Raji (cell line): ENCODE results near the gene BBLN.

Experiments used
- POLR2A ChIP-seq: IDR thresholded peaks from 2 replicates; pipeline ENCODE4 v1.6.1; 2011; ENCODE audit warnings: low read depth, low read length, control low read depth; ENCODE audit not compliant: insufficient read depth

Gene BBLN

GRCh38 chr9:128164307-128164885 lies 4.3 kb downstream of the BBLN start:
- TF ChIP-seq POLR2A, result no peak

- TF ChIP-seq POLR2A, result no peak
Measured at GRCh38 chr9:128166169-128166568, 6.1 kb downstream of the BBLN start.

- TF ChIP-seq POLR2A, result no peak
Measured at GRCh38 chr9:128167209-128167608, 7.1 kb downstream of the BBLN start.

GRCh38 chr9:128168731-128169308 lies 8.8 kb downstream of the BBLN start:
- no peak for TF ChIP-seq POLR2A

GRCh38 chr9:128169492-128169891 lies 9.4 kb downstream of the BBLN start:
- TF ChIP-seq POLR2A, result no peak

GRCh38 chr9:128169925-128170324 lies 9.9 kb downstream of the BBLN start:
- TF ChIP-seq POLR2A, result no peak

- no peak for TF ChIP-seq POLR2A
Measured at GRCh38 chr9:128174062-128174461, 14.0 kb downstream of the BBLN start.

- TF ChIP-seq POLR2A, result no peak
Measured at GRCh38 chr9:128175102-128175563, 15.1 kb downstream of the BBLN start.

GRCh38 chr9:128175726-128176125 lies 15.7 kb downstream of the BBLN start:
- TF ChIP-seq POLR2A, result no peak

- no peak for TF ChIP-seq POLR2A
Measured at GRCh38 chr9:128178806-128179431, 18.9 kb downstream of the BBLN start.

GRCh38 chr9:128180001-128180400 lies 19.9 kb downstream of the BBLN start:
- TF ChIP-seq POLR2A, result no peak

- no peak for TF ChIP-seq POLR2A
Measured at GRCh38 chr9:128180447-128180846, 20.4 kb downstream of the BBLN start.

GRCh38 chr9:128182893-128183588 lies 23.0 kb downstream of the BBLN start:
- no peak for TF ChIP-seq POLR2A

GRCh38 chr9:128185979-128186965 lies 26.2 kb downstream of the BBLN start:
- no peak for TF ChIP-seq POLR2A

GRCh38 chr9:128187361-128187760 lies 27.3 kb downstream of the BBLN start:
- TF ChIP-seq POLR2A, result no peak
